Kidney tubule cell (primary cell): ENCODE data around the gene RUNX2.

Experiments
- DNase-seq: peaks from one replicate; pipeline ENCODE4 v3.0.0-alpha.2; 2018; ENCODE audit warnings: low spot score

Gene RUNX2

DNA sequence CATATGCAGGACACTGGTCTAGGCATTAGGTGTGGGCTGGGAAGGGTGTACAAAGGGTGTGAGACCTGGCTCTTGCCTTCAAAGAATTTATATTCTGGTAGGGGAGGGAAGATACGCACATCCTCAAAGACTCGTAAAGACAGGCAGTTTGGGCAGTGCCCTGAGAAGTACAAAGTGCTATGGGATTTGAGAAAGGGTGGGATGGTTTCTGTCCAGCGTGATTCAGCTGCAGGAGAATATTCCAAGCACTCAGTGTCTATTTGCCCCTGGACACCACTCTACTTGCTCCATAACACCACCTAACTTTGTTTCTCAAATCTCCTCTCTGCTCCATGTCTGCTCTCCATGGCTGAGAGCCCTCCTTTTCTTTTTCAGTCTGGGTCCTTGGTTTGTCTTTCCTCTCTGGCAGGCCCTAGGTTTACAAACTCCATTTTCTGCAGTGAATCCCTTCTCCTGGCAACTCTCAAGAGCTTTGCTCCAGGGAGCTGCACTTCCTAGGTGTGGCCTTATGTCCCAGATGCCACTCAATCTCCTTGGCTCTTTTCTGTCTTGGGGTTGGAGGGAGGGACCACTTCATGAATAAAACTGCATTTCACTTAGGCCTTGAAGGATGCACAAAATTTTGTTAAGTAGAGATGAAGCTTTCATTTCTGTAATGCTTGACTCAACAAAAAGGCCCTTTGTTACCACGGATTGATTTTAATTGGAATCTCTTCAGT is 377.2 kb downstream of the RUNX2 start:
- DNase-seq = no peak

DNA sequence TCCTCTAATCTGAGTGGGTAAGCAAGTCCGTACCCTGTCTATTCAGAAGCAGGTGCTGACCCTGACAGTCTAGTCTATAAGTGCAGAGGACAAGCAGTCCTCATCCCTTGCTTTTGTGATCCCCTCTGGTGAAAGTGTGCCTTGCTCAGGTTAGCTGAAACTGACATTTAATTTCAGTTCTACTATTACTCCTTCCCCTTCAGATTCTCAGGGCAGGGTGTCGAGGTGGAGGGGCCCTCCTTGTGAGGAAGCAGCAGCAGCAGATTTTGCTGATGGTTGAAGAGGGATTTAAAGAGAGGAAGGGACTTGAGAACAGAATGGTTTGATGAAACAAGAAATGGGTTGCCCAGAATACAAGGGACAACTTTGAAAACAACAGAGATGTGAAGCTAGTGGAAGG is 378.2 kb downstream of the RUNX2 start:
- no peak for DNase-seq

DNA sequence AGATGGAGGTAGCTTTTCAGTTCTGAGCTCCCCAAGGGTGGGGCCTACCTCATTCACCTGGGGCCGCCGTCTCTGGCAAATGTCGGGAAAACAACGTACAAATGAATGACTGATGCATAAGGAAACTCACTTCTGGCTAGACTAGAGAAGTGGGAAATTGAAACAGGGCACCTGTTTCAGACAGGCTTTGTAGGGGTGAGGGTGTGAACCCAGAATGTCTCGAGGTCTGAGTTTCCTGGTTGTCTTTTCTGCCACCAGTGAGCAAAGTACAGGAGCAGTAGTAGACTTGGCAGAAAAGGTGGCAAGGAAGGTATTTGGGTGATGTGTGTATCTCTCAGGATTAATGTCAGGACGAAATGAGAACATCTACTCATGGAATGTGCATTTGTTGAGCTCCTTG is 379.0 kb downstream of the RUNX2 start:
- no peak for DNase-seq

DNA sequence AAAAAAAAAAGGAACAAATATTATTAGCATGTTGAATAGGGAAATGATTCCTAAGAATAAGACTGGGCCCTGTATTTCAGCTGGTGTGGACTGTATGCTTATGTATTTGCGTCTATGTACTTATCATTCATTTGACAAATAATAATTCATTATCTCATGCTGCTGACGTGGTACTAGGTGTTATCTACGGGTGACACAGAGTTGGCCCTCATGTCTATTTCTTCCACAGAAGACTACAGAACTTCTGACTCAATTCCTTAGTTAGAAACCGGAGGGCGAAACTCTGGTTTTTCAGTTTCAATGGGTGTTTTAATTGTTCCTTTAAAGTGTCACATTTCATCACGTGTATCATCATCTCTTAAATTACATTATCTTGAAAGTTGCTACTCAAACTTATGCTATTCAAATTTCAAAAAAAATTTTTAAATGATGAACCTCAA is 381.7 kb downstream of the RUNX2 start:
- DNase-seq = no peak

DNA sequence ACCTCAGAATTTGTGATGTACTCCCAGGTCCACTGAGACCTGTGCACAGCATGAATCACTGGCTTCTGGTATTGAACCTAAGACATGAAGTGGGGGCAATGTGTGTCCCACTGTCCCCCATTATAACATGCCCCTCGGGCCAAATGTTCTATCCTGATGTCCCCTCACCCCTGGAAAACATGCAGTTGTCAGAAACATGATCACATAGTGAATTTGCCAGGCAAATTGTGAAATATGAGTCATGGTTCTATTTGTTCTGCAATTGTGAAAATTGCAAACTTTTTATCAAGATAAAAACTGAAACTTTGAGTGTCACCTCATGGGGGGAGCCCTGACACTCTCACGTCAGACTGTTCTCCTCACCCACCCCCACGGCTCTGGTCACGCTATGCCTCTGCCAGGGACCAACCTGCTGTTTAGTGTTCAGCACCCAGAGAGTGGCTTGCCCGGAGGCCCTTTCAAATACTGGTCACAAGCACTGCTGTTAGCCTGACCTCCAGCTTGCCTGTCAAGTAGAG is 382.2 kb downstream of the RUNX2 start:
- DNase-seq = no peak

DNA sequence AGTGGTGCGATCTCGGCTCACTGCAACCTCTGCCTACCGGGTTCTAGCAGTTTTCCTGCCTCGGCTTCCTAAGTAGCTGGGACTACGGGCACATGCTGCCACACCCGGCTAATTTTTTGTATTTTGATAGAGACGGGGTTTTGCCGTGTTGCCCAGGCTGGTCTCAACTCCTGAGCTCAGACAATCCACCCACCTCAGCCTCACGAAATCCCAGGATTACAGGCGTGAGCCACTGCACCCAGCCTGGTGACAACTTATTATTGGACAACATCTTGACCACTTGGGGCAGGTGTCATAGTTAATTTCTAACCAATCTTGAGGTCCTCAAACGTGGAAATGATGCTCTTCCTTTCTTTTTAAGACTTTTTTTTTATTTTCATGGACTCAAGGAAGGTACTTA is 383.9 kb downstream of the RUNX2 start:
- no peak for DNase-seq

DNA sequence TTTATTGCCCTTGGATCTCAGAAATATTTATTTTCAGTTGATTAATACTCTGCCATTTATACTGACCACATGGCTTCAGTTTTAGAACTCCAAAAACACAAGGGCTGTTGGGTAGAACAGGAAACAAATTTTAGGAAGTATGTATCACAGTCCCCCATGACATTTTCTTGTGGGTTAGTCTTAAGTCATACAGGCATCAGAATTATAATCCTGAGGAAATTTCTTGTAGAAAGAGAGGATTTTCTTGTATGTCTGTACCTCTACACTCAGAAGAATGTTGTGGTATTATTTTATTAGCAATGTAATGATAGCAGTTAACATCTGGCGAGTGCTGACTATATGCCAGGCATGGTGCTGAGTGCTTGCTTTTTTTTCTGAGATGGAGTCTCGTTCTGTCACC is 384.7 kb downstream of the RUNX2 start:
- DNase-seq = no peak
